ENCODE measurements around the gene MT1HL1.
"Not testable (repeated sequence)": the region's sequence is repeated elsewhere in the genome, so short reads cannot be mapped to it uniquely, and the experiment has no call there.

MT1HL1 gene

GRCh38 chr1:236975461-236975860, 28.8 kb downstream of the MT1HL1 start:
- DNase-seq (ENCODE audit: low read depth), result no peak

GRCh38 chr1:236974025-236974424, 30.2 kb downstream of the MT1HL1 start:
- DNase-seq (ENCODE audit: low read depth), result not testable (repeated sequence)

- DNase-seq (ENCODE audit: low read depth), result no peak
Measured at GRCh38 chr1:236966636-236967035, 37.6 kb downstream of the MT1HL1 start.

GRCh38 chr1:236963920-236964319, 40.3 kb downstream of the MT1HL1 start:
- DNase-seq (ENCODE audit: low read depth), result no peak

- no peak for DNase-seq (ENCODE audit: low read depth)
Measured at GRCh38 chr1:236959112-236959511, 45.1 kb downstream of the MT1HL1 start.

- DNase-seq (ENCODE audit: low read depth), result no peak
Measured at GRCh38 chr1:236957235-236957634, 47.0 kb downstream of the MT1HL1 start.

All from T-helper 22 cell (primary cell).